Stimulated activated CD4-positive, alpha-beta T cell treated with anti-CD3 and anti-CD28 coated beads, Interleukin-12 subunit alpha, Interleukin-12 subunit beta, amount 100 ng/mL, for 4 hours (primary cell): ENCODE measurements around the gene ARHGEF38.
"Not testable (repeated sequence)": the region's sequence is repeated elsewhere in the genome, so short reads cannot be mapped to it uniquely, and the experiment has no call there.

ENCODE experiments used
- DNase-seq: peaks from one replicate; pipeline ENCODE4 v3.0.0-alpha.2; 2020

ARHGEF38 gene

DNA sequence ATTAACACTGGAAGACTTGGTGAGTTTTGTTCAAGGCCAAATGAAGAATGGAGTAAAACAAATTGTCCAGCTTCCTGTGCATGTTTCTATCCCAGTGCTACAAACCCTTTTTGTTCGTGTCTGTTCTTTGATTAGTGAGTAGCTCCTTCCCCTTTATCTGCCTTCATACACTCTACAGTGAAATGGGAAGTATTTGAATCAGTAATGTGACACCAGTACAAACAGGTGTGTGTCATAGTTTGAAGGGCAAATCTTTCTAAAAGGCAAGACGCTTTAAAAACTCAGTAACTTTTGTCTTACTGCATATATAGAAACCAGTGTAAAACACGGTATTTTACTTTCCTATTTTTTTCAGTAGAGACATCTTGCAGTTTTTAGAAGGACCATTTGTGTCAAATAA is 5.9 kb downstream of the ARHGEF38 start:
- DNase-seq = no peak

DNA sequence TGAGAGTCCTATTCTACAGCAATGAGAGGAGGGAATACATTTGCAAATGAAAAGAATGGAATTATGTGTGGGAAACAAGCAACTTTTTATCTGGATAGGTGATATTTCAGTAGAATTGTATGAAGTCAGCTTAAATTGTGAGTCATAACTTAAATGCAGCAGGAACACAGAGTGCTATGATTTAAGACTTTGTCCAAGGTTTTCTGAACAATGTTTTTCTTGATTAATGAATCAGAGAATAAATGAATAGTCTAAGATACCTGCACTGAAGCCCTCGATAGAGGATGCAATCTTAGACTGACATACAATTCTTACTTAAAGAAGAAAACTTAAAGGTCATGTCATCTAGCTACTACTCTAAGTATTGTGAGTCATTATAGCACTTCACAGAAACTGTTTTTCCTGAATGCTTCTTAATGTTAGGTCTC is 8.0 kb downstream of the ARHGEF38 start:
- DNase-seq = no peak

DNA sequence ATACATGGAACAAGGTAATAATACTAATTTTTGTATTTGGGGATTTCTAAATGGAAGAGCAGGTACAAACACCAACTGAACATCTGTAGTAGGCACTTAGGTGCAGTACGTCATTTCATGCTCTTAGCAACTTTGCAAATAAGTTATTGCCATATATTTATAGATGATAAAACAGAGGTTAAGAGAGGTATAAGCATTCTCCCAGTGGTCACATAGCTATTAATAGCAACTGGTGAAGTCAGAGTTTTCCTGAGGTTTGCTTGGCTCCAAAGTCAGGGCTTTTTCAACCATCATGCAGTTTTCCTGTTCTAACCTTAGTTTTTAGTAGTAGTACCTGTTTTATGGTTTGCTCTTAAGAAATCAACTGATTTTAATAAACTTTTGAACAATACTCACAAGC is 10.9 kb downstream of the ARHGEF38 start:
- DNase-seq = no peak

DNA sequence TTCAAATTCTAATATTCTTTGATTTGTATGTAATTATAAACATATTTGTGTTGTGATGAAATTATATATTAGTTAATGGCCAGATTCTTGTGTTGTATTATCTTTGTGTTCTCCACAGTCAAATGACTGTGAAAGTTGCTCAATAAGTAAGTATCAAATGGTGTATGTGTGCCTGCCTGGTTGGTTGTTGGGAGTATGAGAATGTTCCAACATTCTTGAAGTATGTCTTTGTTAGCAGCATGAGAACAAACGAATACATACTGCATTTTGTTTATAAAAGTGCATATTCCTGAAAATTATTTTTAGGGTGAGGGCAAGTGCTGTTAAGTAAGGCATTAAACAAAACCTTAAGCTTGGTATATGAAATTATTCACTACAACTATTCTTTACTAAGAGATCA is 16.2 kb downstream of the ARHGEF38 start:
- DNase-seq = no peak

DNA sequence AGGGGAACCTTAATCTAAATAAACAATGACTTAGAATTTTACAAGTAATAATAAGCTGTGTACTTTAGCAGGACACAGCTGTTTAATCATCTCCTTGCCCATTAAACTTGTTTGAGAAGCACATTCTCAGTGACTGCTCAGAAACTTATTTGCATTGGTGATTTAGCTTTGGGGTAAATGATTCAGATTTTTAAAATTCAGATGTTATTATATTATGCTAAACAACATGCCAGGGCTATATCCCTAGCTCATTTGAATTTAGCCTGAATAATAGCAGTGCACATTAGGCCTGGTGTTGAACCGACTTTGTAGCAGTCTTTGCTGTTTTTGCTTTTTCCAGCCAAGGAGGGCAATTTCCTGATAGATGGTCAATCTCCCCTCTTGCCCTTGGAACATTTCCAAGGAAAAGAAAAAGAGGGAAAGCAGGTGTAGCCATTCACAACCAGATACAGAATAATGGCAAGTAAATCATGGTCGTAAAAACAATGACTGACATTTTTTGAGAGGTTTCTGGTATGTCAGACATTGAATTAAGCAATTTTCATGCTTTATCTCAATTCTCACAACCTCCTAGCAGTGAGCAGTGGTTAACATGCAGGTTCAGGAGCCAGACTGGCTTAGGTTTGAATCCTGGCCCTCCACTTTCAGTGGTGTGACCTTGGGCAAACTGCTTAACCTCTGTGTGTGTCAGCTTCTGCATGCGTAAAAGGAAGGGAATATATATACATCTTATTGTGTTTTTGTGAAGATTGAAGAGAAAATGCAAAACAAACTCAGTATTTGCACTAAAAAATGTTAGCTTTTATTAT is 16.8 kb downstream of the ARHGEF38 start:
- no peak for DNase-seq

DNA sequence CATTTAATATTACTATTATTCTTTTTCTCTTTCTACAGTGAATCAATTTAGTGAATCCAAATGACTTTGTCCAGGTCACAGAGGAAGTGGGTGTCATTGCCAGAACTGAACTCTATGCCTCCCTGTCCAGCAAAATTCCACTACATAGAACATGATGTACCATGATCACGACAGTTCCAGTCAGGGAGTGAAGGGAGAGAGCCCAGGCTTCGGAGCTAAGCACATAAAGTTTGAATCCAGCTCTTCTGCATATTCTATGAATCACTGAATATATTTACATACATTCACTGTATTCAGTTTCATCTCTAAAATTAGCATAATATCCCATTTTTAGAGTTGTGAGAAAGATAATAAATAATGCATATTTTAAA is 17.4 kb downstream of the ARHGEF38 start:
- no peak for DNase-seq

DNA sequence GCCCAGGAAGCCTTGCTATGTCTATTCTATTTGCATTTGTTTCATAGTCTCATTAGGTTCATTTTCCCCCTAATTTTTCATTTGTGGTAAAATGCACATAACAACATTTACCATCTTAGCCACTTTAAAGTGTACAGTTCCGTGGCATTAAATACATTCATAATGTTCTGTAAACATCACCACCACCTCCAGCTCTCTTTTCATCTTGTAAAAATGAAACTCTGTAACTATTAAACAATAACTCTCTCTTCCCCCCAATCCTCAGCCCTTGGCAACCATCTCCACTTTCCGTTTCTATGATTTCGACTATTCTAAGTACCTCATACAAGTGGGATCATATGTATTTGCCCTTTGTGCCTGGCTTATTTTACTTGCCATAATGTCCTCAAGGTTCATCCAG is 19.9 kb downstream of the ARHGEF38 start:
- no peak for DNase-seq

DNA sequence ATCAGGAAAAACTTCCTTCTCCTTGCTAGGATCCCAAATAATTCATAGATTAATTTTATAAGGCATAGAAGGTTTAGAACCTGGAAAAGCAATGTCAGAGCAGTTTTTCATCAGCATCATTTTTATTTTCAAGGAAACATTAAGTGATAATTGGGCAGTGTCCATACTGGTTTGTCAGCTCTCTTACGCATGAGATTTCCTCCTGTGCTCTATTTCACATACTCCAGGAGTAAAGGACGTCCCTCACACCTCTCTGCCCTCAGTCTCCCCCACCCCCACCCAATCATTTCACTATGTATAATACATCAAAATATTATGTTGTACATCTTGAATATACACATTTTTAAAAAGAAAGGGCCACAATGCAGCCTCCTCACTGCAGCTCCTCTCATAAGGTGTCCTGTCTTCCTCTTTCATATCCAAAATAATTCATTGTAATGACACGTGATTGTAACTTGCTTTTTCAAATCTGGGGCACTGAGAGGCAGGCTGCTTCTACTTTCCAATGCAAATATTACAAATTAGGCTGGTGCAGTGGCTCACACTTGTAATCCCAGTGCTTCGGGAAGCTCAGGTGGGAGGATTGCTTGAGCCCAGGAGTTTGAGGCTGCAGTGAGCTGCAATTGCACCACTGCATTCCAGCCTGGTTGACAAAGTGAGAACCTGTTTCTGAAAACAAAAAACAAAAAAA is 34.4 kb downstream of the ARHGEF38 start:
- no peak for DNase-seq

DNA sequence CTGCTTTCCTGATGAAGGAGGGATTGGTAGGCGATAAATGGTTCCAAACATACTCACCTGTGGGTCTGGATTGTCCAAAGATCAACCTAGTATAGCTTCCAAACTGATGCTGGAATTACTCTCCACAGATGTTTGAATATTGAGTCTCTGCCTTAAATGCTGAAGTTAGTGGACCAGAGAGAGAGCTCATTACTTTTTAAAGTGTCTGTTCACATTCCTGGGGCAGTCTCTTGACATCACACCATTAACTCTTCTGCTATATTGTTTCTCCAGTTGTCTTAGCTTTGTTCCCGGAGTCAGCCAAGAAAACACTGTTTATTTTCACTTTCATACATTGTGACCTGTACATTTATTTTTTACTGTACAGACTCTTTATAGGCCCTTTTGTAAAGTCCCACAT is 35.4 kb downstream of the ARHGEF38 start:
- no peak for DNase-seq

DNA sequence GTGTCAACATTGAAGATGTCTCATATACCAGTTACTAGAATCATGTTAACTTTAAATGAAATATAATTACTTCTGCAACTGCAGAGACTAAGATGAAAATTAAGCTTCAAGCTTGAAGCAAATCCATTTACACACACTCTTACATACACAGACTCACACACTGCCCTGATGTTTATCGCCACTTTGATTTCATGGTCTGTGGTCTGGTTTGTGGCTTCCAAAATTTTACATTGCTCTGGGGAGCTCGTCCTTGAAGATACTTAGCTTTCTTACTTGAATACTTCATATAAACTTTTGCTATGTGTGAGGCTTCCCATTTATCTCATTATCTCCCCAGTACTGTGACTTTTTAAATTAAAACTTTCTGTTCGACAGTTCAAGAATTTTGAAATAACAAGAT is 35.8 kb downstream of the ARHGEF38 start:
- no peak for DNase-seq

DNA sequence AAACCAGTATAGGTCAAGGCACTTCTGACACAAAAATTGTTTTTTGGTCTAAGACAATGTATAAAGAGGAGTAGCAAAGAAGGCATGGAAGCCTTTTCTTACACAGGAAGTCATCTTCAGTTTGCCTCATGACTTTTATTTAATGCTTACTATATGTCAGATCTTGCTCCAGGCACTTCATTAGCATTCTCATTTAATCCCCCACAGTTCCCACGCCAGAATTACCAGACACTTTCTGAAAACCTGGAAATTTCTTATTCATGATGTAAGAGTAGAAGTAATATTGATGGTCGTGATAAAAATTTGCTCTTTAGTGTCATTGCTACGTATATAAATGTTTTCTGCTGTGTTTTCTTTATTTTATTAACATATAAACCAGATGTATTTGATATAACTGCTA is 39.2 kb downstream of the ARHGEF38 start:
- DNase-seq = no peak

DNA sequence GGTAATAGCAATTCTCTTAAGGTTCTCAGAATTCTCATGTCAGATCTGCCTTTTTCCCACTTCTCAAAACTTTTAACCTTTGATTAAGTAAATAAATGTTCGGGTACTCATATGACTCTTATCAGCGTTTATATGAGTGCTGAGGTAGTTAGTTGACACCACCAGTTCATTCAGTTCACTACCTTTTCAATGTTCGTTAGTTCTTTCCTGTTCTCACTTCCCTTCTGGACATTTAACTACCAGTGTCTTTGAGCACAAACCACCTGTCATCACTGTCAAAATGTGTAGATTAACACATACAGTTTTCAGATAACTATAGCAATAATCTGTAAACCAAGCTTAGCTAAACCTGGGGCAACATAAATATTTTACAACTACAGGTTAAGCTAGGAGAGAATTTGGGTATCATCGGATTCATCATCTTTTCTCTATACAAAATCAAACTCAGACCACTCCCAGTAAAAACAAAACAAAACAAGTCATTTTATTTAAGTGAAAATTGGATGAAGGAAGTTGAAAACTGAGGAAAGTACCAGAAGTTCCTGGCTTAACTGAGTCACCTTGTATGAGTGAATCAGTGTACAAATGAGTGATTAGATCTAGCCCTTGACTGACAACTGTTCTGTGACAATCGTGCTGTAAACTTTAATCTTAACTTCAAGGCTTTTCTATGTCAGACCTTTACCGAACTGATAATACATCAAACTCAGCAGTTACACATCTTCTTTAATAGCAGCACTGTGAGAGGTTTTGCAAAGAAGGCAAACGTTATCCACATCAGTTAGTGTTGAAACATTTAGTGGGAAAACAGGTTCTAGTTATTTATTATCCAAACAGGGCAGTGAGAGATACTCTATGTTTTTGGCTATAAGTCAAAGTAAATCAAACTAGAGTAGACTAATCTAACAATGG is 41.9 kb downstream of the ARHGEF38 start:
- no peak for DNase-seq

DNA sequence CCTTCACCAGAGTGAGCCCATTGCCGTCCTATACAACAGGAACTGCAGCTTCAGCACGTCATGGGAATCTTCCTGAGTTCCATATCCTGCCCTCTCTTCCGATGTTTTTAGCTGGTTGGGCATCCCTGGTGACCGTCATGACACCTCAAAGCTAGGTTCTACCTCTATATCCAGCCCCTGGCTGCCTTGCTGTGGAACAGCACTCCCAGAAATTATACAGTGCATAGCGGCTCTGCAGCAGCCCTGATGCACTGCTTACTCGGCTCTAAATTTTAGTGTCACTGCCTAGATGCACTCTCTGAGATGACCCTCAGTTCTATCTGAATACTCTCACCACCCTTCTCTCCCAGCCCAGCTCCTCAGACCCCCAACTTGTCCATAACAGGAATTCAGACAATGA is 44.3 kb downstream of the ARHGEF38 start:
- DNase-seq = no peak

DNA sequence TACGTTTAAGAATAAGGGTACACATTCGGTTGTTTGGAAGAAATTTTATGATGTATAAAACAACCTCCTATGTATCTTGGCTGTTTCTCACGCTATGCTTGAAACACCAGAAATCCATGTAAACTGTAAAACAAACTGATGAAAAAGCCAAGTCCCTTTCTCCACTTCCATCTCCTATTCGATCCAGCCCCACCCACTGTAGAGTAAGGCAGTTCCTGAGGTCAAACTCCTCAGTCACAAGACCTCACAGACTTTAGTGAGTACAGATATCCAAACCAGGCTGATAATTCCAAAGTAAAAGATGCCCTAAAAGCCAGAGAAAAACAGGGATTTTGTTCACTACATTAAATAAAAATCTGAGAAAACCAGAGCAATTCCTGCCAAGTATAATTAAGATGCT is 45.6 kb downstream of the ARHGEF38 start:
- no peak for DNase-seq

DNA sequence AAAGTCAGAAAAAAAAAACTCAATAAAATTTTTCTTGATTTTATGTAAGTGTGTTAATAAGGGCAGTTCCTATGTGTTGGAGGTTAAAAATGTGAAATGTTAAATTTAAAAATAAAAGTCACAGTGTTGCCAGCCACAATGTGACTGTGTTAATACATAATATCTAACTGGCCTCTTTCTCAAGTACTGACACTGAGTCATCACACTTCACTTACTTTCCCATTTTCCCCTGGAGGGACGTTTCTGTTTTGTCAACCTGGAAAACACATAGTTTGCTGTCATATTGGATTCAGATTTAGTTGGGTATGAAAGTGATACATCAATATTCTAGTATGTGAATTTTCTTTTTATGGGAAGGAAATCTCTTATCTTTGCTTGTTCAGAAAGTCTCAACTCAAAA is 46.4 kb downstream of the ARHGEF38 start:
- no peak for DNase-seq

DNA sequence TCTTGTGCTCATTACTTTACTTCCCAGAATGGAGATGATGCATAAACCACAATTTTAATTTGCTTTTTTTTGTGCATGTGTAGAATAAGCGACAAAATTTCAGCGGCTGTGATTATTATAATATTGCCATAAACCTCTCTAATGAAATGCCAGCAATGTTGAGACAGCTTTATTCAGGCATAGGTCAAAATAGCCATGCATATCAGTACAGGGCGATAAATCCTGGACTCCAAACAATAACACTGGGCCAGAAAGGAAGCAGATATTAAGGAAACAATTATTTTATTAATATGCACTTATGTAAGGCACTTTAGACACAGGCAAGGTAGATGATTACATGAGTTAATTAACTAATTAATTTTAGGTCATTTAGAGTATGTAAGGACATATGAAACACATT is 47.1 kb downstream of the ARHGEF38 start:
- DNase-seq = no peak

DNA sequence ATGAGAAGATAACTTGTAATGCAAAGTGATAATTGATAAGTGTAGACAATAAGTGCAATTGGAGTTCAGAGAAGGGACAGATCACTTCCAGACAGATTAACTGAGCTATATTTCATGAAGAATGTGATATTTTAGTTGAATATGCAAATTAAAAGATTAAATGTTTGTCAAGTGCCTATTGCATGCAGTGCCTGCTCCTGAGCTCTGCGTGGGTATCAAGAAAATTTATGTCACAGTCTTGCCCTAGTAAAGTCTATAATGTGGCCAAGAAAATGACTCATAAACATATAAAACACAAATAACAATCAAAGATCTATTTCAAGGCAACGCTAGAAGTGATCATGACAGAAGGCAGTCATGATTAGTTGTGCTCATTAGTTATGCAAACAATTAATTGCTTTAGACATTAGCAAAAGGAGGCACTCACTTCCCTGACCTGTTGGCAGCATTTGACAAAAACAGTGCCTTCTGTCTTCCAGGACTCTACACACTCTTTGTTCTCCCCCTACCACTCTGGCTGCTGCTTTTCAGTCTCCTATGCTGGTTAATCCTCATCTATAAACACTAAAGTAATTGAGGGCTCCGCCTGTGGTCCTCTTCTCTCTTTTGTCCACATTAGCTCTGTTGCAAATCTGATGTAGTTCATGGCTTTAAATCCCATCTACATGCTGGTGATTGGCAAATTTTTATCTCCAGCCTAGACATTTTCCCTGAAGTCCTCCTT is 47.7 kb downstream of the ARHGEF38 start:
- no peak for DNase-seq

DNA sequence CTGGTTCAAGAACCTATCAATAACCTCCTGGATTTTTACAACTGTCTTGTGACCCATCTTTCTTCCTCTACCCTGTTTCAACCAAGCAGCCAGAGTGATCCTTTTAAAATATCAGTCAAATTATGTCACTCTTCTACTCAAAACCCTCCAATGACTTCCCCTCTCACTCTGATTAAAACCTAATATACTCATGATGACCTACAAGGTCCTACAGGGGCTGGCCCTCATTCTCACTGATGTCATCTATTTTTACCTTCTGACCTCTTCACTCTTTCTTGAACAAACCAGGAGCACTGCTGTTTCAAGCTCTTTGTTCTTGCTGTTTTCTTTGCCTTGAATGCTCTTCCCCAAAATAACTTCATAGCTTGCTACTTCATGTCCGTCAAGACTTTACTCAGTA is 48.5 kb downstream of the ARHGEF38 start:
- no peak for DNase-seq

DNA sequence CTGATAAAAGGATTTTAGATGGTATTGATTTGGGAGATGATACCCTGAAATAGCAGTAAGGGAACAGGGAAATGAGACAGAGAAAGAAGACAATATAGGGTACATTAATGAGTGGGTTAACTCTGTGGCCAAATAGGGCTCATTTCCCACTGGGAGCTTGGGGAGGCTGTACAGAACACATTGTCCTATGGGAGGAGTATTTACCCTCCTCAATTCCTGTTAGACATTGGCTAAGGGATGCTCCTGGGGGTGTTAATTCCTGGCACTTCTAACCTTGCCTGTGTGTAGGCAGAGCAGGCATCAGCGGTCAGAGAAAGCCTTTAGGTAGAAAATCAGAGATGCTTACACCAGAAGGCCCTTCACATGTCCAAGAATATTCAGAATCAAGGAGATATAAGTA is 49.0 kb downstream of the ARHGEF38 start:
- DNase-seq = no peak

DNA sequence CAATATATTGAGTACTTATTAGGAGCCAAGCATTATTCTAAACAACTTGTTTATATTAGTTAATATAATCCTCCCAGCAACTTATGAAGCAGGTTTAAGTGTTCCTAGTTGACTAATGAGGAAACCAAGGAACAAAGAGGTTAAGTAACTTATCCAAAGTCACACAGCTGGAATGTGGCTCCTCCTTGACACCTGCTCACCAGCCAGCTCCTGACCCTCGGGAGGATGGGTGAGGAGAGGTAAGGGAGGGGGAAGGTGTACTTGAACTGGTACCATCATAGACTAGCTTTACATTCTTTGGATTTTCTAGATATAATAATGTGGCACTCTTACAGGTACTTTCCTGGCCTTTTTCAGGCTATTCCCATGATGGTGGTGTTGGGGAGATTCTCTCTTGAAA is 50.7 kb downstream of the ARHGEF38 start:
- DNase-seq = no peak

DNA sequence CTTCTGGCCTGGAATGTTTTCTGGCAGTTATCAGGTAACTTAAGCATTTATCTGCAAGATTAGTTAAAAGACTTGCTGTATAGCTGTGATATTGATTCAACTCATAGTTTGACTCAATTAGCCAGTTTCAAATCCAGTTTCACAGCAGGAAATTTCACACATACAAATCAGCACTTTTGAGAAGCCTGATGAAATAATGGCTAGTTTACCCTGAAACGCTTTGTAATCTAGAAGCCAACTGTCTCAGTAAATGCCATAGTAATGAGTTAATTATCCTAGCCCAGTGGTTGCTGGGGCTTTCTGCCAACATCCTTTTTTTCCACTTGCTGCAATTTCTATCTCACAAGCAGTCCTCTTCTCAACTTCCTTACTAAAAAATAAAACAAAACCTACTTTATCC is 53.1 kb downstream of the ARHGEF38 start:
- DNase-seq = no peak

DNA sequence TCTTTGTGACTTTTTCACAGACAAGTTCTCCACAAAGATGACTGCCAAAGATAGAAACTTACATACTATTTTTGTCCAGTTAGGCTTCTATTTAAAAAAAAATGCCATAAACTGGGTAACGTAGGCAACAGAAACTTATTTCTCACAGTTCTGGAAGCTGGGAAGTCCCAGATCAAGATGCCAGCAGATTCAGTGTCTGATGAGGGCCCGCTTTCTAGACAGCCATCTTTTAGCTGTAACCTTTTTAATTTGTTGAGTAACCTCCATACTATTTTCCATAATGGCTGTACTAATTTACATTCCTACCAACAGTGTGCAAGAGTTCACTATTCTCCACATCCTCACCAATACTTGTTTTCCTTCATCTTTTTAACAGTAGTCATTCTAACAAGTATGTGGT is 55.5 kb downstream of the ARHGEF38 start:
- no peak for DNase-seq

DNA sequence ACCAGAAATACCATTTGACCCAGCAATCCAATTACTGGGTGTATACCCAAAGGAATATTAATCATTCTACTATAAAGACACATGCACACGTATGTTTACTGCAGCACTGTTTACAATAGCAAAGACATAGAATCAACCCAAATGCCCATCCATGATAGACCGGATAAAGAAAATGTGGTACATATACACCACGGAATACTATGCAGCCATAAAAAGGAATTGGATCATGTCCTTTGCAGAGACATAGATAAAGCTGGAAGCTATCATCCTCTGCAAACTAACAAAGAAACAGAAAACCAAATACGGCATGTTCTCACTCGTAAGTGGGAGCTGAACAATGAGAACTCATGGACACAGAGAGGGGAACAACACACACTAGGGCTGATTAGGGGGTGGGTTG is 57.4 kb downstream of the ARHGEF38 start:
- not testable (repeated sequence) for DNase-seq
